ENCODE results near the gene ID1. TPM values are rescaled to one million over a fixed set of nuclear protein-coding genes. Genes with fewer than 3 reads are reported as not detected.
A peak's percentile ranks its signal among the peaks of the same experiment; 100 is the strongest.

ID1 gene
- total and polyA plus RNA-seq, 2 of the 13 experiments (the other 11 are each of a cell fraction or from before 2014, with no cell fraction given): 320 to 419 TPM

DNA sequence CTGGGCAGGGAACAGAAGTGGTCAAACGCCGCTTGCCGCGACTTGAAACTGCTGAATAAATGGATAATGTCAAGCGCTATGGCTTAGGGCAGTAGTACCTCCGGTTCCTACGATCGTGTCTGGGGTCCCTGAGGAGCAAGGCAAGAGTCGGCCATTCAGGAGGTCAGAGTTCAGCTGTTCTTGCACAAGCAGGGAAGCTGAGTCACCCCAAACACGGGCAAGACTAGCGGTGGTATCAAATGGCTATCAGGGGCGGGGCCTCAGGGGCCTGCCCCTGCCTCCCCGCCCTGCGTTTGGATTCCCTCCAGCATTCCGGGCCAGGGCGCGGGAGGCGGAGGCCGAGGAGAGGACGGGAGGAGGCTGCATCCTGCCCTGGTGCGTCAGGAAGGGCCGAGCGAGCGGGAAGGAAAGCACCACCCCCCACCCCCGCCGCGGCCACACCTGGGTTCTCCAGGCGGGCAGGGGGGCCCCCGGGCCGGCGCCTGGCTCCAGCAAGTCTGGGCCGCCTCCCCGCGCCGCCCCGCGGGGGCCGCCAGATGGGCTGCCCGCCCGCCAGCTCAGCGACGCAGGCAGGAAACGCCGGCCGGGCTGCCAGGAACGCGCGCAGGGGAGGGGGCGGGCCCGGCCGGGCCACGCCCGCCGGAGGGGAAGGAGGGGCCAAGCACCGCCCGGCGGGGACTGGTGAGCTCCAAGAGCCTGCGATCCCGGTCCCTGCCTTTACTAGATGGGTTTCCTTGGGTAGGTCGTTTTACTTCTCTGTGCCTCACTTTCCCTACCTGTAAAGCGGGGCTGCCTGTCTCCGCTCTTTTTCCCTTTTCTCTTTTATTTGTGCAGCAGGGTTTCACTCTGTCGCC lies 32.2 kb upstream of the ID1 start (continued):
- TF ChIP-seq, protein P1, sequence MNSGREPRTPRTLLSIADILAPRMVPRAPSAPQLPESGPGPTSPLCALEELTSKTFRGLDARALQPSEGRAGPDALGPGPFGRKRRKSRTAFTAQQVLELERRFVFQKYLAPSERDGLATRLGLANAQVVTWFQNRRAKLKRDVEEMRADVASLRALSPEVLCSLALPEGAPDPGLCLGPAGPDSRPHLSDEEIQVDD (CRISPR knock-in tag; IDR thresholded peaks at IDR 0.05; ENCODE audit: borderline replicate concordance): peak; percentile 10; the same call in 1 of the 2 replicates
- TF ChIP-seq KLF16 (CRISPR knock-in tag; IDR thresholded peaks at IDR 0.05) (peak; percentile 24 to 94; a peak in 2 of 4 replicates), ZFP36L2 (CRISPR knock-in tag; IDR thresholded peaks at IDR 0.05) (peak; percentile 80; the same call in 1 of the 2 replicates), KDM1A (CRISPR knock-in tag; IDR thresholded peaks at IDR 0.05) (peak; percentile 74; the same call in 1 of the 2 replicates), ISL2 (CRISPR knock-in tag; IDR thresholded peaks at IDR 0.05) (peak; percentile 94), NR3C1 (CRISPR knock-in tag; IDR thresholded peaks at IDR 0.05) (no peak), SOX5 (CRISPR knock-in tag; IDR thresholded peaks at IDR 0.05; ENCODE audit: borderline replicate concordance) (peak; percentile 80), PHF5A (CRISPR knock-in tag; IDR thresholded peaks at IDR 0.05; ENCODE audit: low read depth, unreplicated experiment) (peak; percentile 93), MIXL1 (CRISPR knock-in tag; IDR thresholded peaks at IDR 0.05) (peak; percentile 54; the same call in 1 of the 2 replicates), CREB1 (IDR thresholded peaks at IDR 0.05) (peak; percentile 49), CREB1 (CRISPR knock-in tag; IDR thresholded peaks at IDR 0.05) (peak; percentile 70; the same call in 1 of the 2 replicates)
- TF ChIP-seq, protein P2, sequence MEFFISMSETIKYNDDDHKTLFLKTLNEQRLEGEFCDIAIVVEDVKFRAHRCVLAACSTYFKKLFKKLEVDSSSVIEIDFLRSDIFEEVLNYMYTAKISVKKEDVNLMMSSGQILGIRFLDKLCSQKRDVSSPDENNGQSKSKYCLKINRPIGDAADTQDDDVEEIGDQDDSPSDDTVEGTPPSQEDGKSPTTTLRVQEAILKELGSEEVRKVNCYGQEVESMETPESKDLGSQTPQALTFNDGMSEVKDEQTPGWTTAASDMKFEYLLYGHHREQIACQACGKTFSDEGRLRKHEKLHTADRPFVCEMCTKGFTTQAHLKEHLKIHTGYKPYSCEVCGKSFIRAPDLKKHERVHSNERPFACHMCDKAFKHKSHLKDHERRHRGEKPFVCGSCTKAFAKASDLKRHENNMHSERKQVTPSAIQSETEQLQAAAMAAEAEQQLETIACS (CRISPR knock-in tag; IDR thresholded peaks at IDR 0.05): peak; percentile 53; the same call in 1 of the 2 replicates
- TF ChIP-seq, protein P3, sequence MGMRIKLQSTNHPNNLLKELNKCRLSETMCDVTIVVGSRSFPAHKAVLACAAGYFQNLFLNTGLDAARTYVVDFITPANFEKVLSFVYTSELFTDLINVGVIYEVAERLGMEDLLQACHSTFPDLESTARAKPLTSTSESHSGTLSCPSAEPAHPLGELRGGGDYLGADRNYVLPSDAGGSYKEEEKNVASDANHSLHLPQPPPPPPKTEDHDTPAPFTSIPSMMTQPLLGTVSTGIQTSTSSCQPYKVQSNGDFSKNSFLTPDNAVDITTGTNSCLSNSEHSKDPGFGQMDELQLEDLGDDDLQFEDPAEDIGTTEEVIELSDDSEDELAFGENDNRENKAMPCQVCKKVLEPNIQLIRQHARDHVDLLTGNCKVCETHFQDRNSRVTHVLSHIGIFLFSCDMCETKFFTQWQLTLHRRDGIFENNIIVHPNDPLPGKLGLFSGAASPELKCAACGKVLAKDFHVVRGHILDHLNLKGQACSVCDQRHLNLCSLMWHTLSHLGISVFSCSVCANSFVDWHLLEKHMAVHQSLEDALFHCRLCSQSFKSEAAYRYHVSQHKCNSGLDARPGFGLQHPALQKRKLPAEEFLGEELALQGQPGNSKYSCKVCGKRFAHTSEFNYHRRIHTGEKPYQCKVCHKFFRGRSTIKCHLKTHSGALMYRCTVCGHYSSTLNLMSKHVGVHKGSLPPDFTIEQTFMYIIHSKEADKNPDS (CRISPR knock-in tag; IDR thresholded peaks at IDR 0.05): peak; percentile 90; the same call in 1 of the 2 replicates
- TF ChIP-seq, protein P4, sequence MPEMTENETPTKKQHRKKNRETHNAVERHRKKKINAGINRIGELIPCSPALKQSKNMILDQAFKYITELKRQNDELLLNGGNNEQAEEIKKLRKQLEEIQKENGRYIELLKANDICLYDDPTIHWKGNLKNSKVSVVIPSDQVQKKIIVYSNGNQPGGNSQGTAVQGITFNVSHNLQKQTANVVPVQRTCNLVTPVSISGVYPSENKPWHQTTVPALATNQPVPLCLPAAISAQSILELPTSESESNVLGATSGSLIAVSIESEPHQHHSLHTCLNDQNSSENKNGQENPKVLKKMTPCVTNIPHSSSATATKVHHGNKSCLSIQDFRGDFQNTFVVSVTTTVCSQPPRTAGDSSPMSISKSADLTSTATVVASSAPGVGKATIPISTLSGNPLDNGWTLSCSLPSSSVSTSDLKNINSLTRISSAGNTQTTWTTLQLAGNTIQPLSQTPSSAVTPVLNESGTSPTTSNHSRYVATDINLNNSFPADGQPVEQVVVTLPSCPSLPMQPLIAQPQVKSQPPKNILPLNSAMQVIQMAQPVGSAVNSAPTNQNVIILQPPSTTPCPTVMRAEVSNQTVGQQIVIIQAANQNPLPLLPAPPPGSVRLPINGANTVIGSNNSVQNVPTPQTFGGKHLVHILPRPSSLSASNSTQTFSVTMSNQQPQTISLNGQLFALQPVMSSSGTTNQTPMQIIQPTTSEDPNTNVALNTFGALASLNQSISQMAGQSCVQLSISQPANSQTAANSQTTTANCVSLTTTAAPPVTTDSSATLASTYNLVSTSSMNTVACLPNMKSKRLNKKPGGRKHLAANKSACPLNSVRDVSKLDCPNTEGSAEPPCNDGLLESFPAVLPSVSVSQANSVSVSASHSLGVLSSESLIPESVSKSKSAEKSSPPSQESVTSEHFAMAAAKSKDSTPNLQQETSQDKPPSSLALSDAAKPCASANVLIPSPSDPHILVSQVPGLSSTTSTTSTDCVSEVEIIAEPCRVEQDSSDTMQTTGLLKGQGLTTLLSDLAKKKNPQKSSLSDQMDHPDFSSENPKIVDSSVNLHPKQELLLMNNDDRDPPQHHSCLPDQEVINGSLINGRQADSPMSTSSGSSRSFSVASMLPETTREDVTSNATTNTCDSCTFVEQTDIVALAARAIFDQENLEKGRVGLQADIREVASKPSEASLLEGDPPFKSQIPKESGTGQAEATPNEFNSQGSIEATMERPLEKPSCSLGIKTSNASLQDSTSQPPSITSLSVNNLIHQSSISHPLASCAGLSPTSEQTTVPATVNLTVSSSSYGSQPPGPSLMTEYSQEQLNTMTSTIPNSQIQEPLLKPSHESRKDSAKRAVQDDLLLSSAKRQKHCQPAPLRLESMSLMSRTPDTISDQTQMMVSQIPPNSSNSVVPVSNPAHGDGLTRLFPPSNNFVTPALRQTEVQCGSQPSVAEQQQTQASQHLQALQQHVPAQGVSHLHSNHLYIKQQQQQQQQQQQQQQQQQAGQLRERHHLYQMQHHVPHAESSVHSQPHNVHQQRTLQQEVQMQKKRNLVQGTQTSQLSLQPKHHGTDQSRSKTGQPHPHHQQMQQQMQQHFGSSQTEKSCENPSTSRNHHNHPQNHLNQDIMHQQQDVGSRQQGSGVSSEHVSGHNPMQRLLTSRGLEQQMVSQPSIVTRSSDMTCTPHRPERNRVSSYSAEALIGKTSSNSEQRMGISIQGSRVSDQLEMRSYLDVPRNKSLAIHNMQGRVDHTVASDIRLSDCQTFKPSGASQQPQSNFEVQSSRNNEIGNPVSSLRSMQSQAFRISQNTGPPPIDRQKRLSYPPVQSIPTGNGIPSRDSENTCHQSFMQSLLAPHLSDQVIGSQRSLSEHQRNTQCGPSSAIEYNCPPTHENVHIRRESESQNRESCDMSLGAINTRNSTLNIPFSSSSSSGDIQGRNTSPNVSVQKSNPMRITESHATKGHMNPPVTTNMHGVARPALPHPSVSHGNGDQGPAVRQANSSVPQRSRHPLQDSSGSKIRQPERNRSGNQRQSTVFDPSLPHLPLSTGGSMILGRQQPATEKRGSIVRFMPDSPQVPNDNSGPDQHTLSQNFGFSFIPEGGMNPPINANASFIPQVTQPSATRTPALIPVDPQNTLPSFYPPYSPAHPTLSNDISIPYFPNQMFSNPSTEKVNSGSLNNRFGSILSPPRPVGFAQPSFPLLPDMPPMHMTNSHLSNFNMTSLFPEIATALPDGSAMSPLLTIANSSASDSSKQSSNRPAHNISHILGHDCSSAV (CRISPR knock-in tag; IDR thresholded peaks at IDR 0.05; ENCODE audit: borderline replicate concordance): no peak; the same call in 1 of the 2 replicates

All from HepG2 (cell line).